Peyer's patch (tissue), 4 donors: ENCODE measurements around the gene CMPK2. TPM values are rescaled to one million over a fixed set of nuclear protein-coding genes. Genes with fewer than 3 reads are reported as not detected.

ENCODE experiments used
- DNase-seq, 3 donors: peaks; one replicate each; pipeline ENCODE4 v3.0.0-alpha.2; 2017 to 2019
- H3K27ac ChIP-seq, 4 donors: fragments of 200-600 bp; sonication (generic); one replicate each; pipeline ENCODE4 v1.5.1; 2016 to 2019
- H3K27me3 ChIP-seq, 2 donors: fragments of 200-600 bp; sonication (generic); one replicate each; pipeline ENCODE4 v1.5.1; 2019
- H3K36me3 ChIP-seq, 3 donors: fragments of 200-600 bp; sonication (generic); one replicate each; pipeline ENCODE4 v1.5.1; 2016 to 2019
- H3K4me1 ChIP-seq, 4 donors: fragments of 200-600 bp; sonication (generic); one replicate each; pipeline ENCODE4 v1.5.1; 2016 to 2019
- H3K4me3 ChIP-seq, 4 donors: fragments of 200-600 bp; sonication (generic); 1 replicate in 3 of 4; 2 replicates in 1 of 4; pipeline ENCODE4 v1.5.1; 2016 to 2019; ENCODE audit warnings: mild to moderate bottlenecking in 1 of 4
- H3K9me3 ChIP-seq, 4 donors: fragments of 200-600 bp; sonication (generic); one replicate each; pipeline ENCODE4 v1.5.1; 2016 to 2019; ENCODE audit warnings: mild to moderate bottlenecking in 1 of 4
- CTCF ChIP-seq, 6 experiments: fragments of 450-650 bp in 4 of 6; fragments of 200-600 bp in 2 of 6; sonication (generic) in 1 of 6; IDR thresholded peaks; one replicate each; pipeline ENCODE4 v1.5.1; 2017 to 2019; ENCODE audit warnings: antibody characterized with exemption in 6 of 6, mild to moderate bottlenecking in 3 of 6, moderate library complexity in 1 of 6
- POLR2A ChIP-seq, 2 donors: fragments of 450-650 bp; IDR thresholded peaks; one replicate each; pipeline ENCODE4 v1.5.1; 2017; ENCODE audit warnings: antibody characterized with exemption in 2 of 2, mild to moderate bottlenecking in 2 of 2, moderate library complexity in 2 of 2
- total RNA-seq, 4 donors: library from RNA; depleted of rRNA; stranded (reverse); fragments of >200 nt; gene quantifications; one replicate each; pipeline ENCODE4 v1.1.0, GENCODE V29; 2016

Gene CMPK2
- total RNA-seq, 4 donors from 2014 or later = 7.4 to 13.2 (median 11.4) TPM

- Histone ChIP-seq H3K4me3 (no peak overlapping the region), H3K4me1 (no peaks in the 10 kb centered on the region), H3K27me3 (no peaks in the 10 kb centered on the region), H3K36me3 (peaks cover 0 to 42% (median 0%) of the 10 kb centered on the region in 3 donors), H3K27ac (no peak overlapping the region), H3K9me3 (peaks cover 0 to 11% (median 3%) of the 10 kb centered on the region in 4 donors)
- TF ChIP-seq POLR2A (IDR thresholded peaks at IDR 0.05) (no peak), CTCF (IDR thresholded peaks at IDR 0.05) (no peak)
- DNase-seq = no peak
Observed at GRCh38 chr2:6852195-6852594, 13.5 kb downstream of the CMPK2 start.

DNA sequence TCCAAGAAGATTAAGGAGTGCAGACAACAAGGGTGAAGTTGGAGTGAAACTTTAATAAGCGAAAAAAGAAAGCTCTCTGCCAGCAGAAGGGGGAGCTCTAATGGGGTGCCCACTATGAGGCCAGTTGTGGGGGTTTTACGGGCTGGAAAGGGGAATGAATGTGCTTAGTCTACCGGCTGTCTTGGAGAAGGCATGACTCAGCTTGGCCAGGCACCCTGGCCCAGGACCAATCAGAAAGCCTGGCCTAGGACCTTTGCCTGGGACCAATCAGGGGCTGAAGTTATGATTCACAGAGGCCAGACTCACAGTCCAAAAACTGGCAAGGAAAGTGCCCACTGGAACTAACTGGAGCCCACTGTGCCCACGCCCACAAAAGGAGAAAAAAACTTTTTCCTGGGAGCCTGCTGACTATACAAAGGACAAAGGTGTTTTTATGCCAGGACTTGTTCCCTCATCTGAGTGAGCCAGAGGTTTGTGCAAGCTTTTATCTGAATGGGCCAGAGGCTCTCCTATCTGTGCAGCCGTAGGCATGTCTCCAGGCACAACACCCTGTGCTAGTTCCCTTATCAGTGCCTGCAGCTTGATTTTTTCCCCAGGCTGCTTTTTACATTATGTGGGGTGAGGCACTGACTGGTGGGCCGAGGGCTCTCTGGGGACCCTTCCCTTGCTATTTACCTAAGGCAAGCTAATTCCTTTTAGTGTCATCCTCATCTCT, 18.6 kb downstream of the CMPK2 start:
- TF ChIP-seq POLR2A (IDR thresholded peaks at IDR 0.05) (no peak), CTCF (IDR thresholded peaks at IDR 0.05) (no peak)
- Histone ChIP-seq H3K4me1 (no peaks in the 10 kb centered on the region), H3K9me3 (peaks cover 0 to 50% (median 31%) of the 10 kb centered on the region in 4 donors), H3K4me3 (no peak overlapping the region), H3K27ac (no peak overlapping the region), H3K27me3 (no peaks in the 10 kb centered on the region), H3K36me3 (peaks cover 0 to 41% (median 0%) of the 10 kb centered on the region in 3 donors)
- DNase-seq = no peak

DNA sequence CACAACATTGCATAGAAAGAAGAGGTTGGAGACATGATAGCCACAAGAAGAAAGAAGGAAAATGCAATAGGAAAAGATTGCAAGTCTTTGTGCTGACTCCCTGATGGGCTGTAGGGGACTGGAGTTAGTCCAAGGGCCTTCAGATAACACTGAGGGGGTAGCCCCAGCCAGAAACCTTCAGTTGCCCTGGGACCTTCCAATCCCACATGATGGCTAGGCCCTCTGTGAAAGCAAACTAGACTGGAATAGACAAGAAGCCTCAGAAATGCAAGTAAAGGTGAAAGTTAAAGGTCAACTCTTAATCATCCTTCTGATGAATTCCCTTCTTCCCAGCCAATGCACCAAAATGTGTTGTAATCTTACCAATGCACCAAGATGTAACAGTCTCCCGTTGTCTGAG, 19.2 kb downstream of the CMPK2 start:
- Histone ChIP-seq H3K27me3 (no peaks in the 10 kb centered on the region), H3K27ac (no peak overlapping the region), H3K4me3 (no peak overlapping the region), H3K36me3 (peaks cover 0 to 37% (median 0%) of the 10 kb centered on the region in 3 donors), H3K9me3 (peaks cover 0 to 50% (median 31%) of the 10 kb centered on the region in 4 donors), H3K4me1 (no peaks in the 10 kb centered on the region)
- TF ChIP-seq CTCF (IDR thresholded peaks at IDR 0.05) (no peak), POLR2A (IDR thresholded peaks at IDR 0.05) (no peak)
- DNase-seq = no peak

- TF ChIP-seq POLR2A (IDR thresholded peaks at IDR 0.05) = no peak
- TF ChIP-seq CTCF (IDR thresholded peaks at IDR 0.05) = no peak
- Histone ChIP-seq H3K27ac (no peak overlapping the region), H3K9me3 (peaks cover 0 to 52% (median 31%) of the 10 kb centered on the region in 4 donors), H3K4me3 (no peak overlapping the region), H3K27me3 (no peaks in the 10 kb centered on the region), H3K4me1 (no peaks in the 10 kb centered on the region), H3K36me3 (peaks cover 0 to 31% (median 0%) of the 10 kb centered on the region in 3 donors)
- no peak for DNase-seq
Observed at GRCh38 chr2:6845903-6846302, 19.8 kb downstream of the CMPK2 start.

- Histone ChIP-seq H3K9me3 (peaks cover 0 to 52% (median 31%) of the 10 kb centered on the region in 4 donors), H3K4me3 (no peak overlapping the region), H3K4me1 (no peaks in the 10 kb centered on the region), H3K27ac (no peak overlapping the region), H3K36me3 (peaks cover 0 to 25% (median 0%) of the 10 kb centered on the region in 3 donors), H3K27me3 (no peaks in the 10 kb centered on the region)
- DNase-seq = no peak
- no peak for TF ChIP-seq POLR2A (IDR thresholded peaks at IDR 0.05)
- no peak for TF ChIP-seq CTCF (IDR thresholded peaks at IDR 0.05)
Observed at GRCh38 chr2:6845312-6845711, 20.4 kb downstream of the CMPK2 start.
